Trophoblast cell (in vitro differentiated cells and primary cell): Measurements from ENCODE around the gene TRIM16. TPM values are rescaled to one million over a fixed set of nuclear protein-coding genes. Genes with fewer than 3 reads are reported as not detected.
"Not testable (repeated sequence)": the region's sequence is repeated elsewhere in the genome, so short reads cannot be mapped to it uniquely, and the experiment has no call there.

Experiments
- DNase-seq, 2 donors: peaks; one replicate each; pipeline ENCODE4 v3.0.0-alpha.2; 2016
- H2AFZ ChIP-seq: 2 replicates; pipeline ENCODE4 v1.6.1; 2013; ENCODE audit warnings: low read length, moderate library complexity, mild to moderate bottlenecking; ENCODE audit not compliant: insufficient read depth, poor library complexity
- H2AK5ac ChIP-seq: 2 replicates; pipeline ENCODE4 v1.6.1; 2013; ENCODE audit warnings: mild to moderate bottlenecking, low read length
- H2BK120ac ChIP-seq: 2 replicates; pipeline ENCODE4 v1.6.1; 2013; ENCODE audit warnings: low read length, mild to moderate bottlenecking, moderate library complexity; ENCODE audit not compliant: insufficient read depth, poor library complexity
- H2BK12ac ChIP-seq: 2 replicates; pipeline ENCODE4 v1.6.1; 2013; ENCODE audit warnings: mild to moderate bottlenecking, low read length, moderate library complexity
- H2BK5ac ChIP-seq: 2 replicates; pipeline ENCODE4 v1.6.1; 2013; ENCODE audit warnings: low read length, low read depth, moderate library complexity, mild to moderate bottlenecking; ENCODE audit not compliant: poor library complexity
- H3K14ac ChIP-seq: 2 replicates; pipeline ENCODE4 v1.6.1; 2013; ENCODE audit warnings: mild to moderate bottlenecking, low read length
- H3K18ac ChIP-seq: 2 replicates; pipeline ENCODE4 v1.6.1; 2013; ENCODE audit warnings: mild to moderate bottlenecking, low read length
- H3K23ac ChIP-seq: 2 replicates; pipeline ENCODE4 v1.6.1; 2013; ENCODE audit warnings: low read length
- H3K27ac ChIP-seq: 2 replicates; pipeline ENCODE4 v1.5.1; 2013; ENCODE audit warnings: low read depth, mild to moderate bottlenecking, inconsistent platforms, low read length, moderate library complexity
- H3K27me3 ChIP-seq: 2 replicates; pipeline ENCODE4 v1.6.1; 2013; ENCODE audit warnings: inconsistent platforms, mild to moderate bottlenecking, low read length, moderate library complexity; ENCODE audit not compliant: insufficient read depth
- H3K36me3 ChIP-seq, 2 experiments: 1 replicate in 1 of 2; 2 replicates in 1 of 2; pipeline ENCODE4 v1.6.1; 2013; ENCODE audit warnings: low read length in 2 of 2, mild to moderate bottlenecking in 2 of 2, moderate library complexity in 1 of 2; ENCODE audit not compliant: insufficient read depth in 2 of 2, control insufficient read depth in 1 of 2
- H3K4ac ChIP-seq: 2 replicates; pipeline ENCODE4 v1.6.1; 2013; ENCODE audit warnings: low read depth, mild to moderate bottlenecking, low read length, moderate library complexity
- H3K4me1 ChIP-seq, 2 experiments: 1 replicate in 1 of 2; 2 replicates in 1 of 2; pipeline ENCODE4 v1.6.1; 2013; ENCODE audit warnings: low read length in 2 of 2, mild to moderate bottlenecking in 2 of 2, moderate library complexity in 1 of 2; ENCODE audit not compliant: insufficient read depth in 2 of 2, control insufficient read depth in 1 of 2
- H3K4me2 ChIP-seq: 2 replicates; pipeline ENCODE4 v1.6.1; 2013; ENCODE audit warnings: inconsistent platforms, mild to moderate bottlenecking, low read length, moderate library complexity
- H3K4me3 ChIP-seq: 2 replicates; pipeline ENCODE4 v1.5.1; 2013; ENCODE audit warnings: mild to moderate bottlenecking, low read depth, low read length, inconsistent platforms
- H3K79me1 ChIP-seq: one replicate; pipeline ENCODE4 v1.6.1; 2013; ENCODE audit warnings: low read length
- H3K79me2 ChIP-seq: 2 replicates; pipeline ENCODE4 v1.6.1; 2013; ENCODE audit warnings: low read length, mild to moderate bottlenecking; ENCODE audit not compliant: control insufficient read depth, insufficient read depth, poor library complexity
- H3K9ac ChIP-seq: 2 replicates; pipeline ENCODE4 v1.6.1; 2013; ENCODE audit warnings: mild to moderate bottlenecking, low read length
- H3K9me3 ChIP-seq: 2 replicates; pipeline ENCODE4 v1.6.1; 2013; ENCODE audit warnings: low read depth, mild to moderate bottlenecking, control low read depth, inconsistent platforms, low read length; ENCODE audit not compliant: insufficient read depth
- H4K12ac ChIP-seq: 2 replicates; pipeline ENCODE4 v1.6.1; 2013; ENCODE audit warnings: low read depth, mild to moderate bottlenecking, low read length, moderate library complexity
- H4K8ac ChIP-seq: 2 replicates; pipeline ENCODE4 v1.6.1; 2013; ENCODE audit warnings: low read depth, mild to moderate bottlenecking, low read length, moderate library complexity
- H4K91ac ChIP-seq: one replicate; pipeline ENCODE4 v1.6.1; 2013; ENCODE audit warnings: low read depth, mild to moderate bottlenecking, low read length, moderate library complexity
- WGBS: extraction: QIAGEN DNeasy Blood & Tissue Kit; methylation state at CpG from one replicate; pipeline ENCODE4 v1.1.7; 2013; ENCODE audit warnings: missing lambda C conversion rate; ENCODE audit not compliant: insufficient read length, insufficient coverage; ENCODE audit errors: extremely low coverage; 5-methylcytosine and 5-hydroxymethylcytosine counted together
- polyA plus RNA-seq: library from polyadenylated mRNA; stranded (reverse); fragments of 200-250 nt; gene quantifications from 2 replicates; pipeline ENCODE4 v1.2.3, GENCODE V29; 2013

The TRIM16 gene
- 12.9 TPM in 2 replicates for polyA plus RNA-seq

DNA sequence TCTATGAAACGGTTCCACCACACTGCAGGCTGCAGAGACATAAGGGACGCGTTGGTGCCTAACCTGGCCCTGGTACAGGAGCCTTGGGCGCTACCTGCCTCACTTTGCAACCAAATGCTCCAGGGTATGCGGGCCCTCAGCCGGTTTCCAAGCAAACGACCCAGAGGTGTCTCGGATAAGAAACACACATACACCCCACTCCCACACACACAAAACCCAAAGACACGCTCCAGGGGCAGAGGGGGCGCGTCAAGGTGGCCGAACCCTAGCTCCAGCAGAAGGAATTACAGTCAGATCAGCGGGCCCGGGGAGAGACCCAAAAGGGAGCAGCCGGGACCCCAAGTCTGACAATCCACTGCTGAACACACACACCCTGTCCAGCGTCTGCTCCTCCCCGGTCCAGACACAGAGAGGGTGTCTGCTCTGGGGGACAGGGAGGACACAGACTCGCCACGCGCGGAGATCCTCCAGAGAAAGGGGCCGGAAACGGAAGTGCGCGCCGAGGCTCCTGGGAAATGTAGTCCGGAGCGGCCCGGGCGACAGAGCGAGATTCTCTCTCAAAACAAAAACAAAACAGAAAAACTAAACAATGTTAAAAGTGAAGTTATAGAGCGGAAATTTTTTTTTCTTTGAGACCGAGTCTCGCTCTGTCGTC is at the start of gene TRIM16:
Gene TRIM16 (minus strand): TSS at position 488 of the 655 bp plus-strand sequence. CDS start 32,702 bp downstream, outside the sequence.
- H3K36me3 ChIP-seq, H3K27ac ChIP-seq, H3K4me1 ChIP-seq, H3K79me1 ChIP-seq, H2BK12ac ChIP-seq, H2AK5ac ChIP-seq, H2BK5ac ChIP-seq, H3K23ac ChIP-seq, H3K9me3 ChIP-seq, H3K79me2 ChIP-seq, H3K27me3 ChIP-seq: not testable (repeated sequence)
- H2AFZ ChIP-seq = peak within 1 kb of the TSS; percentile 93
- peak within 1 kb of the TSS; percentile 4 for H3K9ac ChIP-seq
- peak within 1 kb of the TSS; percentile 93 for H4K8ac ChIP-seq
- peak within 1 kb of the TSS; percentile 29 for H3K18ac ChIP-seq
- H2BK120ac ChIP-seq = peak within 1 kb of the TSS; percentile 72
- H3K4me3 ChIP-seq = peak within 1 kb of the TSS; percentile 80
- H3K4me2 ChIP-seq = peak within 1 kb of the TSS; percentile 78
- peak within 1 kb of the TSS; percentile 52 for H3K4ac ChIP-seq
- peak; percentile 43 to 75 for DNase-seq
- H4K12ac ChIP-seq = peak within 1 kb of the TSS; percentile 80
- H4K91ac ChIP-seq = peak within 1 kb of the TSS; percentile 65
- no CpG with 5 or more reads among the region's 35 CpGs for WGBS
- peak within 1 kb of the TSS; percentile 61 for H3K14ac ChIP-seq

DNA sequence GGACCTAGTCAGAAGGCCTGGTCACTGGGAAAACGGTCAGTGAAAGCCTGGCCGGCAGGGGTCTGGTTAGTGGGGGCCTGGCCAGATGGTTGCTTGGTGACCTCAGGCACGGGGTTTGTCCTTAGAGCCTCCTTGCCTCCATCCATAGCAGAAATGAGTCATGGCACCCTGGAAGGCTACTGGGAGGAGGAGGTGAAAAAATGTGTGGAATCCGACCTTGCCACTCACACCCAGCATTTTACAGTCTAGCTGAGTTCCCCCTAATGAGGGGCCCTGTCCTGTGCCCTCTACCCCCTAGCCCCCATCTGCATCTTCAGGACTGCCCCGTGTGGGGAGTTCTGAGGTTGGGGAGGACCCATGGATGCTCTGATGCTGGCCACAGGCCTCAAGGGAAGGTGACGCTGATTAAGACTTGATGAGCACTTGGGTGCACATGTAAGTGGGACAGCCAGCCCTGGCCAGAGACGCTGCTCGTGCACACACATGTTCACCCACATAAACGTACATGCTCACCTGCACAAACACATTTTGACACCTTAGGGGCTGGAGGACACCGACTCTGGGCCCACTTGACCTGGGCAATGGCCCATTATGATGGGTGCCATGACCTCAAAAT is 49.2 kb upstream of the TRIM16 start:
- not testable (repeated sequence) for H2AFZ ChIP-seq, H3K23ac ChIP-seq, H3K14ac ChIP-seq, H3K4me2 ChIP-seq, H3K4ac ChIP-seq, H3K27me3 ChIP-seq, H3K9me3 ChIP-seq, H2BK12ac ChIP-seq, H3K9ac ChIP-seq, H3K79me1 ChIP-seq, H3K27ac ChIP-seq, H2BK120ac ChIP-seq, H3K79me2 ChIP-seq, H2AK5ac ChIP-seq, H4K91ac ChIP-seq, H4K12ac ChIP-seq, H3K4me1 ChIP-seq, H3K36me3 ChIP-seq, H4K8ac ChIP-seq, H3K18ac ChIP-seq, H3K4me3 ChIP-seq, H2BK5ac ChIP-seq
- DNase-seq = peak in 1 of 2 donors; percentile 51
- WGBS = no CpG with 5 or more reads among the region's 10 CpGs

DNA sequence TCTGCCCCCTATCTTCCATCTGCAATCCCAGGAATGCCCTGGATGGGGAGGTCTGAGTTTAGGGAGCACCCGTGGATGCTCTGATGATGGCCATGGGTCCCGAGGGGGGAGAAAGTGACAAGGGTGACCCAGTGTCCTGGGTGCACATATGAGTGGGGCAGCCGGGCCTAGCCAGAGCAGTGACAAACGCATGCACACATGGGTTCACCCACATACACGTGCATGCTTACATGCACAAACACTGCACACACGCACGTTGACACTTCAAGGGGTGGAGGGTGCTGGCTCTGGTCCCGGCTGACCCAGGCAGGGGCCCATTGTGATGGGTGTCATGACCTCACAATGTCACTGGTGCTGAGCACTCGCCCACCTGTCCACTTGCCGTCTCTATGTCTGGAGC is 47.8 kb upstream of the TRIM16 start, which contains the start of gene TBC1D26:
Gene TBC1D26 (plus strand): TSS at position 384 of the 400 bp plus-strand sequence. CDS start 3,066 bp downstream, outside the sequence.
- not testable (repeated sequence) for H3K27ac ChIP-seq, H3K9me3 ChIP-seq

DNA sequence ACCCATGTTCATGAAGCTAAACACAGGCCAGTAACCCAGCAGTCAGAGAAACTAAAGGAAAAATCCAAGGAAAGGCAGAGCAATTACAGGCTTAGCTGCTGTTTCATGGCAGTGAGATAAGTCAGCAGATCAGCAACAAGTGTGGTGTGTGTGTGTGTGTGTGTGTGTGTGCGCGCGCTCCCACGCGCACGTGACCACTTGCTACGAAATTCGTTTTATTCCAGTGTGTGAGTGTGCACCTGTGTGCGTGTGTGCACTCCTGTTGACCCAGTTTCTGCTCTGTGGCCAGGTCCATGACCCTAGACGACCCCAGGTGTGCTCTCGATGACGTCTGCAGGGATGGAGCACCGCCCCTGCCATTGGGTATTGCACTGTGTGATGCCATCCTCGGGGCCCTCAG is 46.4 kb upstream of the TRIM16 start:
- not testable (repeated sequence) for H3K79me1 ChIP-seq, H3K79me2 ChIP-seq, H3K4me3 ChIP-seq, H3K4ac ChIP-seq, H2BK5ac ChIP-seq, H3K14ac ChIP-seq, H4K8ac ChIP-seq, H3K18ac ChIP-seq, H3K4me2 ChIP-seq, H3K9ac ChIP-seq, H3K9me3 ChIP-seq, H2AFZ ChIP-seq, H3K27ac ChIP-seq, H2BK120ac ChIP-seq, H2BK12ac ChIP-seq, H3K36me3 ChIP-seq, DNase-seq, H3K23ac ChIP-seq, H4K91ac ChIP-seq, H4K12ac ChIP-seq, H3K27me3 ChIP-seq, H2AK5ac ChIP-seq, H3K4me1 ChIP-seq
- no CpG with 5 or more reads among the region's 14 CpGs for WGBS

More for the DNA sequence above, 47.8 kb upstream of the TRIM16 start, which contains the start of gene TBC1D26:
- H2BK120ac ChIP-seq, H3K18ac ChIP-seq, H3K79me2 ChIP-seq, H3K14ac ChIP-seq, H3K4ac ChIP-seq, H2AK5ac ChIP-seq, H4K91ac ChIP-seq, H3K4me3 ChIP-seq, H2AFZ ChIP-seq, H3K4me1 ChIP-seq, H2BK5ac ChIP-seq, H3K4me2 ChIP-seq, H4K12ac ChIP-seq, DNase-seq, H3K79me1 ChIP-seq, H3K23ac ChIP-seq, H3K9ac ChIP-seq, H3K36me3 ChIP-seq, H3K27me3 ChIP-seq, H4K8ac ChIP-seq, H2BK12ac ChIP-seq: not testable (repeated sequence)
- no CpG with 5 or more reads among the region's 10 CpGs for WGBS
